ENCODE data around the gene KDM6B.

KDM6B gene

DNA sequence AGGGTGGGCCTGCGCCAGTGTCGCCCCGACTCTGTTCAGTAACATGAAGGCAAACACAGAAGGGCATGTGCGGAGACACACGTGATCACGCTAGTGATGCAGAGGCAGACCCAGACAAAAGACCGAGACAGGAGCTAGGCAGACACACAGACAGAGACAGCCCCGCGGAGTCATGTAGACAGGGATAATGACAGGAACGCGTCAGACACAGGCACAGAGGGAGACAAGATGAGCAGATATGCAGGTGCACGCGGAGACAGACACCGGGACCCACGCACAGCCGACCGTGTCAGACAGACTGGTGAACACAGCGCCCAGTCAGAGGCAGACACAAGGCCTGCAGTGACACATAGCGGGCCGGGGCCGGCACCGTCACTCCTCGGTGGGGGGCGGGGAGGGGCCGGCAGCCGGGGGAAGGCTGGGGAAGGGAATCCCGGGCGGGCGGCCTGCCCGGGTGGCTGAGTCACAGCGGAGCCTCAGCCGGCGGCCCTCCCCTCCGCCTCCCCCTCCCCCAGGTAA is 7.4 kb downstream of the KDM6B start:
- DNase-seq (ENCODE audit: low read depth in 2 of 2), result peak; percentile 87 to 89

- DNase-seq (ENCODE audit: low read depth in 2 of 2), result peak; percentile 77 to 78
Measured at GRCh38 chr17:7841915-7842379, 7.9 kb downstream of the KDM6B start.

GRCh38 chr17:7842380-7843256 is 8.6 kb downstream of the KDM6B start:
- DNase-seq (ENCODE audit: low read depth in 2 of 2), result peak; percentile 95

DNA sequence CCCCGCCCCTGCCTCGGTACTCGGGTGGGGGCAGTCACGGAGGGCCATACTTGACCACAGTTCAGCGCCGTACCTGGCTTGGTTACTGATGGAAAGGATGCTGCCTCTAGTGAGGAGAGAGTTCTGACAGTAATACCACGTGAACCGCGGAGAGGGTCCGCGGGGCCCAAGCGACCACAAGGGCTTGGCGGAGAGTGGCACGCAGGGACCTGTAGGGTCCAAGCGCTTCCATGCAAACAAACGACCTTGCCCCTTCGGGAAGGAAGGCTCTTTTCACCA is 9.2 kb downstream of the KDM6B start:
- DNase-seq (ENCODE audit: low read depth in 2 of 2), result no peak

GRCh38 chr17:7843536-7844291 is 9.7 kb downstream of the KDM6B start:
- peak; percentile 77 to 83 for DNase-seq (ENCODE audit: low read depth in 2 of 2)

DNA sequence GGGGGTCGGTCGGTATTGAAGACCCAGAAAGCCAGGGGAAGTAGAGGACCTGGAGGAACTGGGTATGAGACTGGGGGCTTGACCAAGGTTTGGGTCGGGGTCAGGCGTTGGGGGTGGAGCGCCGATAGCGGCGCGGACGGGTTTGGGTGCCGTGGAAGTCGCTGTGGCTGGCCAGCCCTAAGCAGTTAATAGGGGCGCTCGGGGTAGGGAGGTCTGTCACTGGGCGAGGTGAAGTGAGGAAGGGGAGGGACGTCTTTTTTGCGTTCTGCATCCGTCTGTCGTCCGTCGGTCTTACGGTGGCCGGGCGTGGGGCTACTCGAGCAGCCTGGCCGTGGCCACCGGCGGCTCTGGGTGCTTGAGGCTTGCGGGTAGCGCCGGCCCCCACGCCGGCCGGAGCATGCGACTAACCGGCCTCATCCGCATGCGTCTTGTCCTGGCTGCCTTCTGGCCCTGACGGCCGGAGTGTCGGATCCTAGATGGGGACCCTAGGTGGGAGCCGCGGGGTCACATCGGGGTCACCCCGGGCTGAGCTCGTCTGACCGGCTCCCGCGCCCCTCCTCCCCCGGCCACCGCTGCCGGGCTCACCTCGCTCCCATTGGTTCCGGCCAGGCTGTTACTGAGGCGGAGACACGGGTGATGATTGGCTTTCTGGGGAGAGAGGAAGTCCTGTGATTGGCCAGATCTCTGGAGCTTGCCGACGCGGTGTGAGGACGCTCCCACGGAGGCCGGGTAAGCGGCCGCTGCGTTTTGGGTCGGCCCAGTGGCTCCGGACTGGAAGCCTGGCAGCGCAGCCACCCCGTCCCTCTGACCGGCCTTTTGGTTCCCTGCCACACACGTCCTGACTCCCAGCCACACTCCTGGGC is 10.5 kb downstream of the KDM6B start:
- peak; percentile 68 to 70 for DNase-seq (ENCODE audit: low read depth in 2 of 2)

DNA sequence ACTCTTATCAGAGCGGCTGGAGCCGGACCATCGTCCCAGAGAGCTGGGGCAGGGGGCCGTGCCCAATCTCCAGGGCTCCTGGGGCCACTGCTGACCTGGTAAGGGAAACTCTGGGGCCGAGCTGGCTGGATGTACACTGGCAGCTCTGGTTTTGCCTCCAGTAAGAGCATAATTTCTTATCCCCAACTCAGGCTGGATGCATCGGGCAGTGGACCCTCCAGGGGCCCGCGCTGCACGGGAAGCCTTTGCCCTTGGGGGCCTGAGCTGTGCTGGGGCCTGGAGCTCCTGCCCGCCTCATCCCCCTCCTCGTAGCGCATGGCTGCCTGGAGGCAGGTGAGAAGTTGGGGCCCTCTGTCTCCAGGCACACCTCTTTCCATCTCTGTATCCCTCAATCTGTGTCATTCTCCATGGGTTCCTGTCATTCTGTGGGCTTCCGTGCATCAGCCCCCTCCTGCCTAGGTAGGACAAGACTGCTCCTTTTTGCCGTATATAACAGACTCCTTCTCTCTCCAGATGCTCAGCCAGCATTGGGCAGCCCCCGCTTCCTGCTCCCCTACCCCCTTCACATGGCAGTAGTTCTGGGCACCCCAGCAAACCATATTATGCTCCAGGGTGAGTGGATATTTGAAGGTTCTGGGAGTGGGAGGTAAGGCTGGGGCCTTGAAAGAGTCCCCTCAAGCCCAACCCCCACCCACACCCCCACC is 11.5 kb downstream of the KDM6B start:
- DNase-seq (ENCODE audit: low read depth in 2 of 2), result no peak

GRCh38 chr17:7846063-7846735 is 12.2 kb downstream of the KDM6B start:
- no peak for DNase-seq (ENCODE audit: low read depth in 2 of 2)

DNA sequence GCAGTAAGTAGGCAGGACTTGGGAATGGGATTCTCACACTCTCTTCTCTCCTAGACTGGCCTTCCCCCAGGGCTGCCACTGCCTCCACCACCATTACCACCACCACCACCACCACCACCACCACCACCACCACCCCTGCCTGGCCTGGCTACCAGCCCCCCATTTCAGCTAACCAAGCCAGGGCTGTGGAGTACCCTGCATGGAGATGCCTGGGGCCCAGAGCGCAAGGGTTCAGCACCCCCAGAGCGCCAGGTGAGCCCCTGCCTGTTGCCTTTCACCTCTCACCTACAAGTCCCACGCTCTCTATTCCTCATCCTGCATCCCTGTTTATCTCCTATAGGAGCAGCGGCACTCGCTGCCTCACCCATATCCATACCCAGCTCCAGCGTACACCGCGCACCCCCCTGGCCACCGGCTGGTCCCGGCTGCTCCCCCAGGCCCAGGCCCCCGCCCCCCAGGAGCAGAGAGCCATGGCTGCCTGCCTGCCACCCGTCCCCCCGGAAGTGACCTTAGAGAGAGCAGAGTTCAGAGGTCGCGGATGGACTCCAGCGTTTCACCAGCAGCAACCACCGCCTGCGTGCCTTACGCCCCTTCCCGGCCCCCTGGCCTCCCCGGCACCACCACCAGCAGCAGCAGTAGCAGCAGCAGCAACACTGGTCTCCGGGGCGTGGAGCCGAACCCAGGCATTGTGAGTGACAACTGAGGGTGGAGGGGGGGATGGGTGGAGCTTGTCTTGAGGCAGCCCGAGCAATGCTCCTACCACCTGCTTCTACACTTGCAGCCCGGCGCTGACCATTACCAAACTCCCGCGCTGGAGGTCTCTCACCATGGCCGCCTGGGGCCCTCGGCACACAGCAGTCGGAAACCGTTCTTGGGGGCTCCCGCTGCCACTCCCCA is 13.0 kb downstream of the KDM6B start:
- no peak for DNase-seq (ENCODE audit: low read depth in 2 of 2)

DNA sequence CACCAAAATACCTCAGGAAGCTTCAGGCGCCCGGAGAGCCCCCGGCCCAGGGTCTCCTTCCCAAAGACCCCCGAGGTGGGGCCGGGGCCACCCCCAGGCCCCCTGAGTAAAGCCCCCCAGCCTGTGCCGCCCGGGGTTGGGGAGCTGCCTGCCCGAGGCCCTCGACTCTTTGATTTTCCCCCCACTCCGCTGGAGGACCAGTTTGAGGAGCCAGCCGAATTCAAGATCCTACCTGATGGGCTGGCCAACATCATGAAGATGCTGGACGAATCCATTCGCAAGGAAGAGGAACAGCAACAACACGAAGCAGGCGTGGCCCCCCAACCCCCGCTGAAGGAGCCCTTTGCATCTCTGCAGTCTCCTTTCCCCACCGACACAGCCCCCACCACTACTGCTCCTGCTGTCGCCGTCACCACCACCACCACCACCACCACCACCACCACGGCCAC is 14.1 kb downstream of the KDM6B start:
- DNase-seq (ENCODE audit: low read depth in 2 of 2), result no peak

- DNase-seq (ENCODE audit: low read depth in 2 of 2), result no peak
Measured at GRCh38 chr17:7848739-7849129, 14.7 kb downstream of the KDM6B start.

GRCh38 chr17:7849130-7849750 is 15.2 kb downstream of the KDM6B start:
- no peak for DNase-seq (ENCODE audit: low read depth in 2 of 2)

GRCh38 chr17:7849751-7850504 is 15.9 kb downstream of the KDM6B start:
- DNase-seq (ENCODE audit: low read depth in 2 of 2), result no peak

DNA sequence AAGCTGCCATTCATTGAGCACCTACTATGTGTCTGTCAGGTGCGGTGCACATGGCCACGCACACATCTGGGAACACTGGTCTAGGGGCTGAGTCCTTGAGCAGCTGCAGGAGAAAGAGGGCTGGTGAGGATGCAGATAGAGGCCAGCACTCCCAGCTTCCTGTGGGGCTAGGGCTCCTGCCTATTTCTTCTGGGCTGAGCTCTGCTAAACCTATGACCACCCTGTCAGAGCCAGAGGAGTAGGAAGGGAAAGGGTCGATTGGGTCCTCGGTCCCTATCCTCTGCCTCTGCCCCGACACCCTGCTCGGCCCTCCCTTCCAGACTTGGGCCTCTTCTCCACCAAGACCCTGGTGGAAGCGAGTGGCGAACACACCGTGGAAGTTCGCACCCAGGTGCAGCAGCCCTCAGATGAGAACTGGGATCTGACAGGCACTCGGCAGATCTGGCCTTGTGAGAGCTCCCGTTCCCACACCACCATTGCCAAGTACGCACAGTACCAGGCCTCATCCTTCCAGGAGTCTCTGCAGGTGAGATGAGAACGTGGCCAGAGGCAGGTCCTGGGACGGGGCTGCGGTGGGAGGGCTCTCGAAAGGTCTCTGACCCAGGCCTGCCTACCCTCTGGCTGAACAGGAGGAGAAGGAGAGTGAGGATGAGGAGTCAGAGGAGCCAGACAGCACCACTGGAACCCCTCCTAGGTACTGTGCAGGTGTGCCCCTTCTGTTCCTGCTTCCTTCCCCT is 16.9 kb downstream of the KDM6B start:
- DNase-seq (ENCODE audit: low read depth in 2 of 2), result no peak

DNA sequence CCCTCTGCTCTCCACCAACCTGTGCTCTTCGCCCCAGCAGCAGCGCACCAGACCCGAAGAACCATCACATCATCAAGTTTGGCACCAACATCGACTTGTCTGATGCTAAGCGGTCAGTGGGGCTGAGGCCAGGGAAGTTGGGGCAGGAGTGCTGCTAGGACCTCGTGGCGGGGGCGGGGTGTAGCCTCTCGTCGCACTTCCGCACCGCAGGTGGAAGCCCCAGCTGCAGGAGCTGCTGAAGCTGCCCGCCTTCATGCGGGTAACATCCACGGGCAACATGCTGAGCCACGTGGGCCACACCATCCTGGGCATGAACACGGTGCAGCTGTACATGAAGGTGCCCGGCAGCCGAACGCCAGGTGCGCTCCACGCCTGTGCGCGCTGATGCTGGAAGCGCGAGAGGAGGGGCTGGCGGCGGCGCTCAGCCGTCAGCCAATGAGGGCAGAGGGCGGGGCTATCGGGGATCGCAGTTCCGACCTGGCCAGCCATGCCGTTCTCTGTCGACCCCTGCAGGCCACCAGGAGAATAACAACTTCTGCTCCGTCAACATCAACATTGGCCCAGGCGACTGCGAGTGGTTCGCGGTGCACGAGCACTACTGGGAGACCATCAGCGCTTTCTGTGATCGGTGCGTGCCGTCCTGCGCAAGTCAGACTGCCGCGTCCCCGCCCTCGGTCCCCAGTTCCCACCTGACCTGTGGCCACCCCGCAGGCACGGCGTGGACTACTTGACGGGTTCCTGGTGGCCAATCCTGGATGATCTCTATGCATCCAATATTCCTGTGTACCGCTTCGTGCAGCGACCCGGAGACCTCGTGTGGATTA is 17.6 kb downstream of the KDM6B start:
- peak; percentile 89 to 93 for DNase-seq (ENCODE audit: low read depth in 2 of 2)

DNA sequence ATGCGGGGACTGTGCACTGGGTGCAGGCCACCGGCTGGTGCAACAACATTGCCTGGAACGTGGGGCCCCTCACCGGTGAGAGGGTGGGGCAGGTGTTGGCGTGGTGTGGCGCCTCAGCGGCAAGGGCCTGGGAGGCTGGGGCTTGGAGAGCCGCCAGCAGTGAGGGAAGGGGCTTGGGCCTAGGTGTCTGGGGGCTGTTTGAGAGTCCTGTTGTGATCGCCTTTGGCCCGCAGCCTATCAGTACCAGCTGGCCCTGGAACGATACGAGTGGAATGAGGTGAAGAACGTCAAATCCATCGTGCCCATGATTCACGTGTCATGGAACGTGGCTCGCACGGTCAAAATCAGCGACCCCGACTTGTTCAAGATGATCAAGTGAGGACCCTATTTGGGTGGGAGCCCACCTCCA is 18.2 kb downstream of the KDM6B start:
- DNase-seq (ENCODE audit: low read depth in 2 of 2), result no peak

Measured in activated CD4-positive, alpha-beta T cell treated with anti-CD3 and anti-CD28 coated beads for 24 hours (primary cell).